ENCODE data around the gene POU2AF3.
"Not testable (repeated sequence)": the region's sequence is repeated elsewhere in the genome, so short reads cannot be mapped to it uniquely, and the experiment has no call there.

POU2AF3 gene, protein sequence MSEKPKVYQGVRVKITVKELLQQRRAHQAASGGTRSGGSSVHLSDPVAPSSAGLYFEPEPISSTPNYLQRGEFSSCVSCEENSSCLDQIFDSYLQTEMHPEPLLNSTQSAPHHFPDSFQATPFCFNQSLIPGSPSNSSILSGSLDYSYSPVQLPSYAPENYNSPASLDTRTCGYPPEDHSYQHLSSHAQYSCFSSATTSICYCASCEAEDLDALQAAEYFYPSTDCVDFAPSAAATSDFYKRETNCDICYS

GRCh38 chr11:111298413-111299100 is at the start of gene POU2AF3:
TSS of gene POU2AF3 (plus strand) at chr11:111298546. CDS start at chr11:111298582, 36 bp downstream.
- peak; percentile 11 for DNase-seq (ENCODE audit: low read depth, low spot score)

DNA sequence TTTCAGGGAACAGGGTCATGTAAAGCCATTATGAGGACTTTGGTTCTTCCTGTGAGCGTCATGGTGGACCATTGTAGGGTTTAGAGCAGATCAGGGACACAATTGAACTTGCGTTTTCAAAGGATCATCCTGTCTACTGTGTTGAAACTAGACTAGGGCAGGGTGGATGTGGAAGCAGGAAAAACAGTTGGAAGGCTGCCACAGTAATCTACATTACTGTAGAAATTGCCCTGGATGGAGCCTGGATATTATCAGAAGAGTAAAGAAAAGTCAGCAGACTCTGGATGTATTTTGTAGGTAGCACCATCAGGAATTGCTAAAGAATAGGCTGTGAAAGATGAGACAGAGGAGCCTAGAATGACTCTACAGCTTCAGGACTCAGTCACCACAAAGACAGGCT is 47.4 kb upstream of the POU2AF3 start:
- DNase-seq (ENCODE audit: low read depth, low spot score), result no peak

- no peak for DNase-seq (ENCODE audit: low read depth, low spot score)
Observed at GRCh38 chr11:111253131-111253530, 45.2 kb upstream of the POU2AF3 start.

GRCh38 chr11:111253630-111254029 is 44.7 kb upstream of the POU2AF3 start:
- DNase-seq (ENCODE audit: low read depth, low spot score), result no peak

- no peak for DNase-seq (ENCODE audit: low read depth, low spot score)
Observed at GRCh38 chr11:111258046-111258445, 40.3 kb upstream of the POU2AF3 start.

DNA sequence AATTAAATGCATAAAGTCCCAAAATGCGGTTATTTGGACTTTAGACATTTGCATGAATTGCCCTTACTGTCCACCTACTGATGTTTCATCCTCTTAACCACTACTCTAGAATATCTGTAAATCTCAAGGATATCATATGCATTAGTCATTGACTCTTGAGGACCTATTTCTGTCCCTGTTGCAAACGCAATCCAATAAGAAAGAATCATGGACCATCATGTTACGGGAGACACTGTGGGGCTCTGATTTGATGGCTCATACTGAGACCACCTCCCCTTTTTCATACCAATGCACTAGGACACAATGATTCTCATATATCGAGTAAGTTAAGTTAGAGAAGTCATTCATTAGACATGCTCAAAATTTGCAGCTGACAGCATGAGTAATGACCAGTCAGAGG is 38.5 kb upstream of the POU2AF3 start:
- no peak for DNase-seq (ENCODE audit: low read depth, low spot score)

DNA sequence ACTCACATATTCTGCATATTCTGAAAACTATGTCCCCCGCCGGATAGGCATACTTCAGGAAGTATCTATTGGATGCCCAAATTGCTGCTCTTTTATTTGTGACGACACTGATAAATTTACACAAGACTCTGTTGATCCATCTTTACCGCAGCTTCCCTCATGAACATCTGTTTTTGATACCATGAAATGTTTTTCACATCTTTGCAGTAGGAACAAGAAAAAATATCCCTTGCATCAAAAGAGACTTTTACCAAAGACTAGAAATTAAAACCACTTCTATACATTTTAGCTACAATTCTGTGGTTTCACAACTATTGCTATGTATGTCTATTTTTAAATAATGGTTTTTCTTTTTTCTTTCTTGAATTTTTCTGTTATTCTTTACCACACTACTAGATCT is 37.5 kb upstream of the POU2AF3 start:
- no peak for DNase-seq (ENCODE audit: low read depth, low spot score)

- no peak for DNase-seq (ENCODE audit: low read depth, low spot score)
Observed at GRCh38 chr11:111264646-111265045, 33.7 kb upstream of the POU2AF3 start.

GRCh38 chr11:111265421-111265820 is 32.9 kb upstream of the POU2AF3 start:
- DNase-seq (ENCODE audit: low read depth, low spot score), result no peak

DNA sequence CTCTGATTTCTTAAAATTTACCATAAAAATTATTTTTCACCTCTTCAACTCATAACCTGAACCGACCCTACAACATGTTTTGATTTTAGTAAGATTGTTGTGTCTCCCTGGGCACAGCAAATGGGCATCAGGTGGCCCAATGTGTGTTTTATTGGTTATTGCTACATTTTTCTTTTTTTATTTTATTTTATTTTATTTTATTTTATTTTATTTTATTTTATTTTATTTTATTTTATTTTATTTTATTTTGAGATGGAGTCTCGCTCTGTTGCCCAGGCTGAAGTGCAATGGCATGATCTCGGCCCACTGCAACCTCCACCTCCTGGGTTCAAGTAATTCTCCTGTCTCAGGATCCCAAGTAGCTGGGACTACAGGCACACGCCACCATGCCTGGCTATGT is 30.0 kb upstream of the POU2AF3 start:
- DNase-seq (ENCODE audit: low read depth, low spot score), result not testable (repeated sequence)

DNA sequence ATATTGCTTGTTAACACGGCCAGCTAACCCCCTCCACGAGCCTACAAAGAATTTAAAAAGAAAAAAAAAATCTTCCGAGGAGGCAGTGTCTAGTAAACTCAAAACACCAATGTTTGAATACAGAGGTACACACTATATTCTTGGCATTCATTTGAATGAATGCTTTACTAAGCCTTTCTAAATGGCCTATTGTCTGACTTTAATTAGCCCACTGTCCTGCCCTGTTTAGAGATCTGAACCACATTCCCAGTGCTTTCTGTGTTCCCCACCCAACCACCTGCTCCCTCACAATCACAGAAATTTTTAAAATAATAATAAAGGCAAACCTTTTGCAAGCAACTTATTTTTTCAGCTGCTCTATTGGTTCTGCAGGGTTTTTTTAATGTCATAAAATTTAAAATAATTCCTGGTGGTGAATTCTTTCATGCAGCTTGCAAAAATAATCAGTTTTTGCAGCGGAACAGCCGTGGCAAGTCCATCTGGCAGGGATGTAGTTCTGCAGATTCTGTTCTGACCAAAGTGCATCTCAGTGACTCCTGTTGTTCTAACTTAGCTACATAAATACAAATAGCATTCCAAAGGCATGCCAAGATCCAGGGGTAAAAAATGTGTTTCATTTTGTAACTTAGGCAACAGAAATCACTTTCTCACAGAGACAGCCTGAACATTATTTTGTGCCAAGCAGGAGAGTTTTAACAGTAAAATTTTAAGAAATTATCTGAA is 29.0 kb upstream of the POU2AF3 start:
- DNase-seq (ENCODE audit: low read depth, low spot score), result no peak

DNA sequence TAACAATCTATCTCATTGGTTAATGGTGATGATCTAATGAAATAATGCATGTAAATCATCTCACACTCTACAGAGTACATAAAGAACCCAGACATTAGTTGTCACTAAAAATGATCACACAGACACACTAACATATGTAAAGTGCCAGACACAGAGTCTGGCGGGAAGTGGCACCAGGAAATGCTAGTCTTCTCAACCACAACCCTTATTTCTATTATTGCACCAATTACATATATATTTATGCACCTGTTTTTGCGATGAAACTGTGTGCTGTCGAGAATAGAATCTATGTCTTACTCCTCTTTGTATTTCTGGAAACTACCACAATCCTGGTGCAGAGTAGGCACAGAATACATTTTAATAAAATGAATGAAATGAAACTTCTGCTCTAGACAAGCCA is 25.9 kb upstream of the POU2AF3 start:
- DNase-seq (ENCODE audit: low read depth, low spot score), result no peak

- no peak for DNase-seq (ENCODE audit: low read depth, low spot score)
Observed at GRCh38 chr11:111282562-111283075, 15.7 kb upstream of the POU2AF3 start.

GRCh38 chr11:111283945-111284481 is 14.3 kb upstream of the POU2AF3 start:
- DNase-seq (ENCODE audit: low read depth, low spot score), result no peak

DNA sequence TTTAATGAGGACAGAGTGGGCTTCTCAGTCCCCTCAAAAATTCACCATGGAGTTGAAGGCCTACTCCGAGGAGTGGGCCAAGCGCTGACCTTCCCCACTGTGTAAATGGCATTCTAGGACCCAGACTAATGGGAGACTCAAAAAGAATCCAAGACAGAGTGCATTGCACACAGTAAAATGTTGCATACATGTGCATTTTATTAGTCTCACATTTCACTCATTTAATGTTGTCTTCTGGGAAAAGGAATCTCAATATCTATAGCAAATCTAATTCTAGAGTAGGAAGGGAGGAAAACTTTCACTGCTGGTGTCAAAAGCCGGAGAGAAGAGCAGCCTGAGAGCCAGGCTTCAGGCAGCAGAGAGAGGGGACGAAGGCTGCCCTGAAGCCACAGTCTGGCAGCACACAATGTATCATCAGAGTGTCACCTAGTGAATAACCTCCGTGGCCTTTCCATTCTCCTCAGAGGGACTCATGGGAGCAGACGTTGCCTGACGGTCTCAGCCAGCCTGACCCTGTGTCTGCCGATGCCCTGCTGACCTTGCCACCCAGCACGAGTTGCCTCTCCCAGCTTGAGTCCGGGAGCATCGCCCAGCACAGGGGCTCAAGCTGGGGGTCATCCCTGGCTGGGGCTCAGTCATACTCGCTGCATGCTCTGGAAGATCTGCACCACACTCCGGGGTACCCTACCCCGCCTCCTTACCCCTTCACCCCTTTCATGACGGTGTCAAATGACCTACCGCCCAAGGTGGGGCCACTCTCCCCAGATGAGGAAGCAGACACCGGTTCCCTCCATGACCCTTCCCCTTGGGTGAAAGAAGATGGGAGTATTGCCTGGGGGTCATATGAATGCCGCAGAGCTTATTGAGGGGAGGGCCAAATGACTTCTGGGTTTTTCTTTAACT is 12.9 kb upstream of the POU2AF3 start:
- DNase-seq (ENCODE audit: low read depth, low spot score), result no peak

- DNase-seq (ENCODE audit: low read depth, low spot score), result no peak
Observed at GRCh38 chr11:111291764-111292163, 6.6 kb upstream of the POU2AF3 start.

DNA sequence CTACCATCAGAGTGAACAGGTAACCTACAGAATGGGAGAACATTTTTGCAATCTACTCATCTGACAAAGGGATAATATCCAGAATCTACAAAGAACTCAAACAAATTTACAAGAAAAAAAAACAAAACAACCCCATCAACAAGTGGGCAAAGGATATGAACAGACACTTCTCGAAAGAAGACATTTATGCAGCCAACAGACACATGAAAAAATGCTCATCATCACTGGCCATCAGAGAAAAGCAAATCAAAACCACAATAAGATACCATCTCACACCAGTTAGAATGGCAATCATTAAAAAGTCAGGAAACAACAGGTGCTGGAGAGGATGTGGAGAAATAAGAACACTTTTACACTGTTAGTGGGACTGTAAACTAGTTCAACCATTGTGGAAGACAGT is 5.9 kb upstream of the POU2AF3 start:
- DNase-seq (ENCODE audit: low read depth, low spot score), result not testable (repeated sequence)

DNA sequence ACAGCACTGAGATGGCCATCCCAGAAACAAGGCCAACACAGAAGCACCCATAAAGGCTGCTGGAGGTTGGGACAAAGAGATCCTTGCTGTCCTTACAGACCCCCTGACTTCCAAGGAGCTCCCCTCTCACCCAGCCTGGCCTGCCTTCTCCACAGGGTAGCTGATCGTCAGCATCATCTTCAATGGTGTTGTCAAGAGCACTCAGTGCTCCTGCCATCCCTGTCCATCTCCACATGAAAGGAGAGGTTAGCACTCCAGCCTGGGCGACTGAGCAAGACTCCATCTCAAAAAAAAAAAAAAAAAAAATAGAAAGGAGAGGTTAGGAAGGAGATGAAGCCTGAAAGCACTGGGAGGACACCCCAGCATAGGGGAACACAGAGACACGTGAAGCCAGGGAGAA is 2.1 kb upstream of the POU2AF3 start:
- DNase-seq (ENCODE audit: low read depth, low spot score), result no peak

DNA sequence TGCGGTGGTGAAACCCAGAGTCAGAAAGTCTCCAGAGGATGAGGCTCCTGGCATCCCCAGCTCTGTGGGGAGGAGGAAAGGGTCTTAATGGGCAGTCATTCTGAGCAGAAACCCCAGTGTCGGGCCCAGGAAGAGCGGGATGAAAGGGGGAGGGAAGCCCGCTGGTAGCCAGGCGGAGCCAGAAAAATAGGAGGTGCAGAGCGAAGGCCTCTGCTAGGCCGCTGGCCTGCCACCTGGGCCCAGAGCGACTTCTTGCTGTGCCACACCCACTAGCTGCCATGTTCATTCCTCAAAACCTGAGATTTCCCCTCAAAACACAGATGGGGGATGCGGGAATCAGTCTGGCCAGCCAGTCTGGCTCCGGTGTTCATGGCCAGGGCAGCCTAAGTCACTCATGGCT is 650 bp upstream of the POU2AF3 start:
- DNase-seq (ENCODE audit: low read depth, low spot score), result no peak

- DNase-seq (ENCODE audit: low read depth, low spot score), result peak; percentile 76
Observed at GRCh38 chr11:111299101-111300026, 1.0 kb downstream of the POU2AF3 start.
